Amniotic epithelial cell (primary cell): Measurements from ENCODE around the gene CDH4.

Experiments used
- DNase-seq: peaks from one replicate; pipeline ENCODE4 v3.0.0-alpha.2; 2010; ENCODE audit warnings: low read depth

CDH4 gene

GRCh38 chr20:61582196-61582923, 330.3 kb downstream of the CDH4 start:
- DNase-seq, result no peak

- no peak for DNase-seq
These were observed 331.3 kb downstream of the CDH4 start for GRCh38 chr20:61583356-61583755.

- DNase-seq, result no peak
These were observed 332.8 kb downstream of the CDH4 start for GRCh38 chr20:61584851-61585250.

GRCh38 chr20:61585764-61586163, 333.7 kb downstream of the CDH4 start:
- no peak for DNase-seq

GRCh38 chr20:61587036-61587435, 335.0 kb downstream of the CDH4 start:
- no peak for DNase-seq

GRCh38 chr20:61587681-61588289, 335.7 kb downstream of the CDH4 start:
- DNase-seq, result no peak

- peak; percentile 89 for DNase-seq
These were observed 336.6 kb downstream of the CDH4 start for GRCh38 chr20:61588411-61589385.

GRCh38 chr20:61590236-61590635, 338.2 kb downstream of the CDH4 start:
- DNase-seq, result no peak

GRCh38 chr20:61593516-61593915, 341.5 kb downstream of the CDH4 start:
- DNase-seq, result no peak

GRCh38 chr20:61594198-61594597, 342.1 kb downstream of the CDH4 start:
- DNase-seq, result no peak

- DNase-seq, result no peak
These were observed 343.2 kb downstream of the CDH4 start for GRCh38 chr20:61595216-61595615.

GRCh38 chr20:61596687-61597330, 344.7 kb downstream of the CDH4 start:
- peak; percentile 10 for DNase-seq

- DNase-seq, result no peak
These were observed 345.9 kb downstream of the CDH4 start for GRCh38 chr20:61597996-61598395.

- DNase-seq, result no peak
These were observed 346.5 kb downstream of the CDH4 start for GRCh38 chr20:61598586-61598985.

GRCh38 chr20:61599061-61599531, 347.0 kb downstream of the CDH4 start:
- DNase-seq, result no peak

GRCh38 chr20:61599541-61599992, 347.5 kb downstream of the CDH4 start:
- no peak for DNase-seq

GRCh38 chr20:61600016-61600415, 348.0 kb downstream of the CDH4 start:
- DNase-seq, result no peak

GRCh38 chr20:61601361-61601760, 349.3 kb downstream of the CDH4 start:
- DNase-seq, result no peak

GRCh38 chr20:61601853-61602252, 349.8 kb downstream of the CDH4 start:
- no peak for DNase-seq

- DNase-seq, result no peak
These were observed 351.7 kb downstream of the CDH4 start for GRCh38 chr20:61603715-61604114.

- DNase-seq, result no peak
These were observed 352.5 kb downstream of the CDH4 start for GRCh38 chr20:61604549-61604948.

GRCh38 chr20:61605283-61605682, 353.2 kb downstream of the CDH4 start:
- no peak for DNase-seq
